ENCODE results near the gene ZNF48.
A peak's percentile ranks its signal among the peaks of the same experiment; 100 is the strongest.

The ZNF48 gene

GRCh38 chr16:30407804-30408534 lies 12.7 kb downstream of the ZNF48 start:
- DNase-seq: no peak

- peak; percentile 85 for DNase-seq
These were observed 14.2 kb downstream of the ZNF48 start for GRCh38 chr16:30409125-30410060.

GRCh38 chr16:30413112-30413806 lies 18.0 kb downstream of the ZNF48 start:
- DNase-seq: no peak

GRCh38 chr16:30414159-30414558 lies 18.9 kb downstream of the ZNF48 start:
- DNase-seq: no peak

GRCh38 chr16:30416047-30416603 lies 20.9 kb downstream of the ZNF48 start:
- DNase-seq: no peak

GRCh38 chr16:30416624-30417528 lies 21.7 kb downstream of the ZNF48 start:
- no peak for DNase-seq

GRCh38 chr16:30417529-30418349 lies 22.5 kb downstream of the ZNF48 start:
- peak; percentile 85 for DNase-seq

- no peak for DNase-seq
These were observed 23.3 kb downstream of the ZNF48 start for GRCh38 chr16:30418350-30419181.

GRCh38 chr16:30421010-30421409 lies 25.8 kb downstream of the ZNF48 start:
- no peak for DNase-seq

GRCh38 chr16:30428055-30428454 lies 32.8 kb downstream of the ZNF48 start:
- DNase-seq: no peak

- DNase-seq: no peak
These were observed 34.1 kb downstream of the ZNF48 start for GRCh38 chr16:30429418-30429677.

- DNase-seq: peak; percentile 99
These were observed 34.6 kb downstream of the ZNF48 start, which contains the start of gene DCTPP1 for GRCh38 chr16:30429678-30430427. DCTPP1 (minus strand) TSS chr16:30430030; CDS start chr16:30429980, 50 bp downstream.

- DNase-seq: no peak
These were observed 35.3 kb downstream of the ZNF48 start for GRCh38 chr16:30430428-30430970.

GRCh38 chr16:30434852-30435251 lies 39.6 kb downstream of the ZNF48 start:
- DNase-seq: no peak

GRCh38 chr16:30437511-30438046 lies 42.4 kb downstream of the ZNF48 start:
- no peak for DNase-seq

- DNase-seq: no peak
These were observed 43.6 kb downstream of the ZNF48 start for GRCh38 chr16:30438835-30439234.

GRCh38 chr16:30439720-30440348 lies 44.6 kb downstream of the ZNF48 start:
- peak; percentile 90 for DNase-seq

GRCh38 chr16:30443631-30444030 lies 48.4 kb downstream of the ZNF48 start:
- peak; percentile 81 for DNase-seq
